Bronchial epithelial cell (primary cell): ENCODE measurements around the gene TNFRSF13B. TPM values are rescaled to one million over a fixed set of nuclear protein-coding genes. Genes with fewer than 3 reads are reported as not detected.
"Not testable (repeated sequence)": the region's sequence is repeated elsewhere in the genome, so short reads cannot be mapped to it uniquely, and the experiment has no call there.

Source experiments
- DNase-seq: peaks from one replicate; pipeline ENCODE4 v3.0.0-alpha.2; 2010; ENCODE audit warnings: low read depth
- FAIRE-seq: peaks from 2 replicates; lab custom pipeline; 2011; peaks lifted over from hg19 to GRCh38; lab: Jason Lieb, UNC
- H3K27me3 ChIP-seq: 2 replicates; pipeline ENCODE4 v1.5.1; 2011; ENCODE audit warnings: low read length; ENCODE audit not compliant: control insufficient read depth, insufficient read depth
- H3K36me3 ChIP-seq: 2 replicates; pipeline ENCODE4 v1.5.1; 2011; ENCODE audit warnings: low read length; ENCODE audit not compliant: control insufficient read depth, insufficient read depth
- H3K4me3 ChIP-seq: 2 replicates; pipeline ENCODE4 v1.5.1; 2011; ENCODE audit warnings: mild to moderate bottlenecking, low read depth, low read length, control low read depth
- CTCF ChIP-seq: IDR thresholded peaks from 2 replicates; pipeline ENCODE4 v1.5.1; 2011; ENCODE audit warnings: mild to moderate bottlenecking, moderate library complexity, low read length, control low read depth, inconsistent platforms; ENCODE audit not compliant: insufficient read depth, severe bottlenecking
- total RNA-seq: library from RNA; depleted of rRNA; stranded (reverse); fragments of >200 nt; gene quantifications from 2 replicates; pipeline ENCODE4 v1.2.1, GENCODE V29; 2014

Gene TNFRSF13B
- total RNA-seq, 1 donor from 2014 or later: not detected

GRCh38 chr17:17010545-17011034, 38.7 kb upstream of the TNFRSF13B start:
- not testable (repeated sequence) for H3K4me3 ChIP-seq, H3K36me3 ChIP-seq, H3K27me3 ChIP-seq, DNase-seq
- FAIRE-seq: peak; percentile 100

DNA sequence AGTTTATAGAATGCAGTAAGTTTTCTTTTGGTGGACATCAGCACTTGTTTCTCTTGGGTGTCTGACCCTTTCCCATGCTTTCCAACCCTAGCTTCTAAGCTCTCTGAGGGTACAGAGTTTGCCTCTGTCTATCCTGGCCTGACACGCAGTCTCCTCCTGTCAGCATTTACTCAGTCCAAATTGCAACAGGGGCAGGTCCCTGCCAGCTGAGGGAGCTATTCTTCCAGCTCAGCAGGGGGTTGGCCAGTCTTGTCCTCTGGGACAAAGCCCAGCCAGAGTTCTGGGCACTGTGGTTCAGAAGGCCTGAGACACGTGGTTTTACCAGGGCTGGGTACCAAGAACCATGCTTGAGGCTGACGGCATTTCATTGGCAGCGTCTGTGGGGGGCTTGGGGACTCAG, 38.1 kb upstream of the TNFRSF13B start:
- H3K27me3 ChIP-seq, DNase-seq, H3K4me3 ChIP-seq, H3K36me3 ChIP-seq: not testable (repeated sequence)
- peak; percentile 99 for FAIRE-seq

DNA sequence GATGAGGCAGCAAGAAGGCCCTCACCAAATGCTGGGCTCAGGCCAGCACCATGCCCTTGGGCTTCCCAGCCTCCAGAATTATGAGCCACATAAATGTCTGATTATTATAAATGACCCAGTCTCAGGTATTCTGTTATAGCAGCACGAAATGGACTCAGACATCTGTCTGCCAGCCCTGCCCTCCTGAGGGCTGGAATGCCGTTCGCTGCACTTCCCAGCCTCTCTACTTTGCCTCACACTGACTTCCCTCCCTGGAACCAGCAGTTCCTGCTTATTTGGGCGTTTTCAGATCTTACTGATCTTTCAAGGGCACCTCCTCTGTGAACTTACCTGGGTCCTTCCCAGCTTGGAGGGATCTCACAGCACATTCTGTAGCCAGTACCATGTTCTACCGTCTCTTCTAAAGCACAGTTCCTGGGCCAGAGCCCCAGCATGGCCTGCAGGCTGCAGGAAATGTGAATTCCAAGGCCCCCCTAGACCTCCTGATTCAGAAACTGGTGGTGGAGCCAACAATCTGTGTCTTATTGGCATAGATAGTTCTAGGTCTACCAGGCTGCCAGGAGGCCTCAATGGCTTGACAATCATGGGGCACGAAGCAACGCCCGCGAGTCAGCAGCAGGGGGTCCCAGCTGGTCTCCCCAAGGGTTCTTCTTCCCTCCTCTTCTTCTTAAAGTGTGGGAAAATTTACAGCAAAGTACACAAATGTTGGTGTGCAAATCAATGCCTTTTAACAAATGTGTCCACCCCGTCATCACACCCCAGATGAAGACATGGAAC, 36.9 kb upstream of the TNFRSF13B start:
- not testable (repeated sequence) for H3K27me3 ChIP-seq, FAIRE-seq, DNase-seq, H3K36me3 ChIP-seq, H3K4me3 ChIP-seq

- peak; percentile 94 for FAIRE-seq
- not testable (repeated sequence) for H3K4me3 ChIP-seq, H3K27me3 ChIP-seq, DNase-seq, H3K36me3 ChIP-seq
Observed at GRCh38 chr17:17007891-17008290, 36.0 kb upstream of the TNFRSF13B start.

DNA sequence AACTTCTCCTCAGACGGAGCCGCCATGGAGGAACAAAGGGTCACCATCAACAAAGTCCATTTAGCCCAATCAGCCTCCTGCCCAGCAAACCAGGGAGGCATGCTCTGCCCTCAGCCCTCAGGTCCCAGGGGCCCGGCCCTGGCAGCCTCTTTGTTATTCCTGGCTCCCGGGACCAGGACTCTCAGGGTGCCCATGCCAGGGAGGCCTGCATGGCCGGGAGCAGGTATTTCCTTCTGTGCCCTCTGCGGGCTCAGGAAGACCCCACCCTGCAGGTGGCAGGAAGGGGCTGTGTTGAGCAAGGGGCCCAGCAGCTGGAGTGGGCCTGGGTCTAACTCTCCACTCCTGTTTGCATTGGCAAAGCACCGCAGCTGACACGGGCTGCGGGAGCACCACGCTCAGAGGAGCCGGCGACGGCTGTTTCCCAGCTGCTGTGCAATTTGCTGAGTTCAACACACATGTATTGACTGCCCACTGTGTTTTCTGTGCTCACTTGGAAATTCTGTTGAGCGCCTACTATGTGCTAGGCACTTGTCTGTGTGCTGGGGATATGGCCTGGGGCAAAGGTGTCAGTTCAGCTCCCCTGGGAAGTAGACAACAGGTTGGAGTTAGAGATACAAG, 33.2 kb upstream of the TNFRSF13B start:
- not testable (repeated sequence) for H3K4me3 ChIP-seq, DNase-seq, H3K36me3 ChIP-seq, H3K27me3 ChIP-seq
- FAIRE-seq: peak; percentile 40

GRCh38 chr17:17004251-17004996, 32.5 kb upstream of the TNFRSF13B start:
- TF ChIP-seq CTCF: no peak
- DNase-seq: no peak
- FAIRE-seq: peak; percentile 18

DNA sequence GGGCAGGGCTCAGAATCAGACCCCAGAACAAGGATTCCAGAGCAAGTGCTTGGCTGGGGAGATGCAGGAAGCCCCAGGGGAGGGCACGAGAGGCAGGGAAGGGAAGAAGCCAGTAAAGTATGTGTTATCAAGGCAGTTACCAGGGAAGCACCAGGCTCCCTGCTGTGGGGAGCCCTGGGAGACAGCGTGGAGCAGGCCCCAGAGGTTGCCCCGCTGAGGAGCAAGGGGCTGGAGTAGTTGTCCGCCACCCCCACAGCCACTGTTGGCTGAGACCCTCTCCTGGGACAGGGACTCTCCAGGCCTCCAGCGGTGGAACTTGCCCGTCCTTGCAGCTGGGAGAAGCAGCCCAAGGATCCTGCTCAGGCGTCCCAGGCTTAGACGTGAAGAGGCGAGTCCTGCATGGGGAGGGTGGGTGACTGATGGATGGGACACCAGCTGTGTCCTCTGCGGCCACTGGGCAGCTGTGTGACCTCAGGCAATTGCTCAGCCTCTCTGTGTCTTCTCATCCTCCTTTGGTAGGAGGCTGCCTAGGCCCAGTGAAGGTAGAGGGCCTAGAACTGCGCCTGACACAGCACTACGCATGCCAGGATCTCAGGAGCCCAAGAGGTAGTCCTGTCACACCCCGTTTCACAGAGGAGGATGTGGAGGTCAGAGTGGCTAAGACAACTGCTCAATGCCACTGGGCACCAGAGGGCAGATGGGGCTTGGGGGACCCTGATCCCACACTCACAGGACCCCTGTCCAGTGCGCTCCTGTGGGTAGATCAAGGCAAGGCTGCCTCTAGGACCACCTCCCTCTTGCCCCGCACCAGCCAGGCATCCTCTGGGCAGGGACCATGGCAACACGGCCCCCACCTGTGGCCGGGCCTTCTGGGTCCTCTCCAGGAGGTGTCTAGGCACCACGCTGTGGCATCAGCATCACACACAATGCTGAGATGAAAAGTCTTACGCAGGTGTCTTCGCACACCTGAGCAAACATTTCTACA, 31.1 kb upstream of the TNFRSF13B start:
- not testable (repeated sequence) for H3K27me3 ChIP-seq, H3K36me3 ChIP-seq, H3K4me3 ChIP-seq, DNase-seq
- peak; percentile 95 for FAIRE-seq

More at GRCh38 chr17:17004251-17004996, 32.5 kb upstream of the TNFRSF13B start:
- Histone ChIP-seq H3K4me3 (no peak overlapping the region), H3K27me3 (no peaks in the 10 kb centered on the region), H3K36me3 (no peaks in the 10 kb centered on the region)

- FAIRE-seq (no peak), DNase-seq (peak; percentile 37)
- no peaks in the 10 kb centered on the region for H3K36me3 ChIP-seq
- no peaks in the 10 kb centered on the region for H3K27me3 ChIP-seq
- peak; percentile 95 for TF ChIP-seq CTCF
- H3K4me3 ChIP-seq: no peak overlapping the region
Observed at GRCh38 chr17:17001874-17002520, 30.1 kb upstream of the TNFRSF13B start.
